IPS-11a (cell line): ENCODE data around the gene UBE2J2.

ENCODE experiments used
- H3K4me3 ChIP-seq: one replicate; pipeline ENCODE4 v1.5.1; 2013; ENCODE audit warnings: low read depth, low read length, control low read depth

The UBE2J2 gene

DNA sequence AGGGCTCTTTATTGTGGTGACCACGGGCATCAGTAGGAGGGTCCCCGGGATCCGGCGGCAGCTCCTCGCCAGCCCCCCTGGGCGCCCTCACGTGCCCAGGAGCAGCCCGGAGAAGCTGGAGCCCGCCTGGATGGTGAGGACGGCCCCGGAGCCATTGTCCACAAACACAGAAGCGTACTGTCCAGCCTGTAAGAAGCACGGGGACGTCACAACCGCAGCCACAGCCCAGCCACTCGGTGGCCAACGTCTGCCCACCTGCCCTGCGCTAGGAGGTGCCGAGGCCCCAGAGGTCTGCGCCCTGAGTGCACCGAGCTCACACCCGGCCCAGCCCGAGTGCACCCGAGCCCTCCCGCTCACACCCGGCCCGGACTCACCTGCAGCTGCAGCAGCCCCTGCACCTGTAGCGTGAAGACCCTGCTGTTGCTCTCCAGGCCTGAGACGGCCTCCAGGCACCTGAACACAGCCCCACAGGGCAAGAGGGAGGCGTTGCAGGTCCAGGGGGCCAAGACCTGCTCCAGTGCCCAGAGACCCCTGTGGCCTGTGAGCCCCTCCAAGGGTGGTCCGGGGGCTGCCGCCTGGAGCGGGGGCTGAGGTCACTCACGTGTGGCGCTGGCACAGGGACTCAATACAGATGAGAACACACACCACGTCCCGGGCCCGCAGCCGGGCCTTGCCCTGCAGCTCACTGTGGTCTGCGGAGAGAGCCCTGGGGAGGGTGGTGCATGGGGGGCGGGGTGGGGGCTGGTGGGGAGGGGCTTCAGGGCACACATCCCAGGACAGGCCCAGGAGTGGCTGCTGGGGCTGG, 31.0 kb downstream of the UBE2J2 start:
- no peak overlapping the region for H3K4me3 ChIP-seq

GRCh38 chr1:1241588-1242219, 31.9 kb downstream of the UBE2J2 start:
- H3K4me3 ChIP-seq: no peak overlapping the region

DNA sequence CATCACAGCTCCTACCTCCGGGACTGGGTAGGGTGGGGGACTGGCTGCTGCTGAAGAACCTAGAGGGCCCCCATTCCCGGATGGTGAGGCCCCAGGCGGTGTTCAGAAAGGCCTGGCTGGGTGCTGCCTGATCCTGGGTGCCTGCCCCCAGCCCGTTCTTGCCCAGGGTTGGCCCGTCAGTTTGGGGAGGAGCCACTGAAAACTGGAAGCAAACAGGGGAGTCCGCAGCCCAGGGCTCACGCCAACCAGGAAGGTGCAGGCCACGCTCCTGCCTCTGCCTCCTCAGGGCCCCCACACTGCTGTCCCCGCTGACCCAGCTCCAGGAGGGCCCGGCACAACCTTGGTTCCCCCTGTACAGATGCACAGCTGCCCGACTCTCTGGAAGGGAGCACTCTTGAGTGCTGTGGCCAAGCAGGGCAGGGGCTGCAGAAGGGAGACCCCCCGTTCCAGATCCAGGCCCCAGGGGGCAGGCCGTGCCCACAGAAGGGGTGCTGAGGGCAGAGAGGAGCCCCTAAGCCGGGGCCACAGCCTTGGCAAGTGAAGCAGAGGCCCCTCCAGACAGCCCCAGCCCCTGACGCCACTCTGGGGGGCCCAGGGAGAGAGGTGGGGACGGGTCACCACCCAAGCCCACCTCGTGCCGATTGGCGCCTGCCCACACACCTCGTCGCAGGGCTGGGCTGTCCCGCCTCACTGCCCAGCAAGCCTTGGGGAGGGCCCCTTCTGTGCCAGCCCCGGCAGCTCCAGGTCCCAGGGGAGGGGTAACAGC, 32.6 kb downstream of the UBE2J2 start:
- no peak overlapping the region for H3K4me3 ChIP-seq

DNA sequence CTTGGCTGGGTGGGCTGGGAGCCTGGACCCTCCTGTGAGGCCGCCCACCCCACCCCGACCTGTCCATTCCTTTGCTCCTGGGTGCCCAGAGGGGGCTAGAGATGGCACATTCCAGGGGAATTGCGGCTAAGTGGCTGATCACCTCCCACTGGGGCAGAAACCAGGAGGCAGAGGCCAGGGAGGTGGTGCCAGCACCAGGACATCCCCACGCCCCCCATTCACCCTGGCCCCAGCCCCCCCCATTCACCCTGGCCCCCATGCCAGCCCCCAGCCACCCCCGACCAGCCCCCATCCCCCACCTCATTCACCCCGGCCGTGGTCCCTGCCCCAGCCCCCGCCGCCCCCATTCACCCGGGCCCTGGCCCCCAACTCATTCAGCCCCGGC, 33.3 kb downstream of the UBE2J2 start:
- H3K4me3 ChIP-seq: no peak overlapping the region

DNA sequence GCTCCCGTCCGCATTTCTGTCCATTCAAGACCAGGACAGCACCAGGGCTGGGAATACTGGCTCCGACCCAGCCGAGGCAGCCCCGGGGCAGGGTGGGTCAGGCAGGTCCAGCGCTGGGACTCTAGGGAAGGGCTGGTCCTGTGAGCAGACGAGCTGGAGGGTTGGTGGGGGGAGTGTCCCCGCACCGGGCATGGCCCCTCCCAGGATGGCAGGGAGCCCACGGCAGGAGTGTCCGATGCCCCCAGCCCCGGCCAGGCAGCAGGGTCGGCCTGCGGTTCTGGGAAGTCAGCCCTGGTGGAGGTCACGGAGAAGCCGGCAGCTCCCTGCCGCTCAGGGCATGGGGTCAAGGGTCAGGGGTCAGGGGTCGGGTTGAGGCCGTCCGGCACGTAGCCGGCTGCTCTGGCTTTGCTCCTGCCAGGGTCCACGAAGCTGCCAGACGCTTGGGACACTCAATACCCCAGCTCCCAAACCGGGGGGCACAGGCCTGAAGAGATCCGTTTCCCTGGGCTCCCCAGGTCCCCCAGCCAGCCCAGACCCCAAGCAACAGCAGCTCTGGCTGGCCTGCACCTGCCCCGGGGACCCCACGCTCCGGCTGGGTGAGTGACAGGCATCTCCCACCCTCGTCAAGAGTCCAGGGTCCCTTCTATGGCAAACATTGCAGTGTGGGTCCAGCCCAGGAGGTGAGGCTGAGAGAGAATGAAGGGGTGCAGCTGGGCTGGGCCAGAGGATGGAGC, 33.9 kb downstream of the UBE2J2 start:
- no peak overlapping the region for H3K4me3 ChIP-seq

GRCh38 chr1:1239227-1239613, 34.4 kb downstream of the UBE2J2 start:
- H3K4me3 ChIP-seq: no peak overlapping the region

DNA sequence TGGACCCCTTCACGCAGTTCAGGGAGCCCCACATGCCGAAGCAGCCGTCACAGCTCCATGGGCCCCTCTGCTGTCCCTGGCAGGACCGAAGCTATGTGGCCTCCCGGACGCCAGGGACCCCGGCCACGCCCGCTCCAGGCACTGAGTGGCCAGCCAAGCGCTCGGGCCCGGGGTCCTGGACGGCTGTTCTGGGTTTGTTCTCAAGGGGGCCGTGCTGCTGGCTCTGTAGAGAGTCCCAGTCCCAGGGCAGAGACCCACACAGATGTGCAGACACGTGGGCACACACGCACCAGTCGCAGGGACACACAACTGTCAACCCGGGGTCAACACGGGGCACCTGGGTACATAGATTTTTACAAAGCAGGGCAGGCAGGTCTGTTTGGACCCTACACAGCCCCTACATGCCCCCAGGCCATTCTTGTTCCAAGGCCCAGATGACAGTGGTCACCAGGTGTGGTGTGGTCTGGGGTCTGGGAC, 34.9 kb downstream of the UBE2J2 start:
- H3K4me3 ChIP-seq: no peak overlapping the region

- no peak overlapping the region for H3K4me3 ChIP-seq
Observed at GRCh38 chr1:1237874-1238701, 35.6 kb downstream of the UBE2J2 start.

DNA sequence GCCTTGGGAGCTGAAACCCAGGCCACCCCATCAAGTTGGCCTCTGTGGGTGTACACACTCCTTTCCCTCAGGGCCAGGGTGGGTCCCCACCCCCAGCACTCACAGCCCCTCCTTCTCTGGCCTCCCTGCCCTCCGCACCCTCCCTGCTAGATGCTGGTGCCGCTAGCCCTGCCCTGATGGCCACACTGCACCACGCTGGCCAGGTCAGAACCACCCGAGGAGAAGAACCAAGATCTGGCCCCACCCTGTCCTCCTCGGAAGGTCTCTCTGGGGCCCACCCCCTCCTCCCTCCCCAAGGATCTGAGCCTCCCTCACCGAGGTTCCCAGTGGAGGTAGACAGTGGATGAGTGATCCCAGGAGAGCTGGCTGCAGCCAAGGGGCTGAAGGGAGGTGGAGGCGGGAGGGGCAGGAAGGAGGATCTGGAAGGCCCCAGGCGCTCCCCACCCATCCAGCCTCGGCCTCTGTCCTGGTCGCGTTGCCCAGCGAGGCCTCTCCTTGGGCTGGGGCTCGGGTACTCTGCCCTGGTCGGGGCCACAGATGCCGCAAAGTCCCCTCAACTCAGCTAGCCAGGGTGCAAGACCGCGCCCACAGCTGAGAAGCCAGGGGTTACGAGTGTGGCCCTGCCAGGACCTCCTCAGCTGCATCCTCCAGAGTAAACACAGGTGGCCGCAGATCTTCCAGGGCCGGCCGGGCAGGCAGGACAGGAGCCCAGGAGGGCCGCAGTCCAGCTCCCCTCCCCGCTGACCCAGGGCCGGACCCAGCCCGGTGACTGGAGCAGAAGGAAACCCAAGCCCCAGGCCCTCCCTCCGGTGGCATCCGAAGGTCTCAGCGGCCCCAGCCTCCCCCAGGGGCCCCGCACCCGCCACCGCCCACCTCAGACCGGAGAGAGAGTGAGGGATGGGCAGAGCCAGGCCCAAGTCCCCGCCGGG, 36.4 kb downstream of the UBE2J2 start:
- no peak overlapping the region for H3K4me3 ChIP-seq

- H3K4me3 ChIP-seq: no peak overlapping the region
Observed at GRCh38 chr1:1236176-1236763, 37.4 kb downstream of the UBE2J2 start.

GRCh38 chr1:1235016-1235744, 38.5 kb downstream of the UBE2J2 start:
- H3K4me3 ChIP-seq: no peak overlapping the region

- no peak overlapping the region for H3K4me3 ChIP-seq
Observed at GRCh38 chr1:1234180-1234808, 39.4 kb downstream of the UBE2J2 start.

- H3K4me3 ChIP-seq: no peak overlapping the region
Observed at GRCh38 chr1:1233567-1233892, 40.1 kb downstream of the UBE2J2 start.

DNA sequence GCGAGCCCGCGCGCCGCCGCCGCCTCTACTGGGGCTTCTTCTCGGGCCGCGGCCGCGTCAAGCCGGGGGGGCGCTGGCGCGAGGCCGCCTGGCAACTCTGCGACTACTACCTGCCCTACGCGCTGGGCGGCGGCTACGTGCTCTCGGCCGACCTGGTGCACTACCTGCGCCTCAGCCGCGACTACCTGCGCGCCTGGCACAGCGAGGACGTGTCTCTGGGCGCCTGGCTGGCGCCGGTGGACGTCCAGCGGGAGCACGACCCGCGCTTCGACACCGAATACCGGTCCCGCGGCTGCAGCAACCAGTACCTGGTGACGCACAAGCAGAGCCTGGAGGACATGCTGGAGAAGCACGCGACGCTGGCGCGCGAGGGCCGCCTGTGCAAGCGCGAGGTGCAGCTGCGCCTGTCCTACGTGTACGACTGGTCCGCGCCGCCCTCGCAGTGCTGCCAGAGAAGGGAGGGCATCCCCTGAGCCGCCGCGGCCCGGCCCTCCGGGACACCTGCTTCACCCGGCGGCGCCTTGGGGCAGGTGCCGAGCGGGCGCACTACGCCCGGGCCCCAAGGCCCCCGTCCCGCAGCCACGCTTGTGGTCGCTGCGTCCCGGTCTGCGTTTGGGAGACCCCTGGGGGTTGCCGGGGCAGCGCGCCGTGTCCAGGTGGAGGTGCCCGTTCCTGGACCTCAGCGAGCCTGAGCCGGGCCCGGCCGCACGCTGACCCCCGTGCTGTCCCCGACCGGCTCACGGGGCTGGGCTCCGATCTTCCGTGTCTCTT, 40.7 kb downstream of the UBE2J2 start:
- H3K4me3 ChIP-seq: no peak overlapping the region

GRCh38 chr1:1232208-1232795, 41.4 kb downstream of the UBE2J2 start, which contains the start of gene B3GALT6:
B3GALT6 (plus strand) TSS chr1:1232237; CDS start chr1:1232279, 42 bp downstream.
- peak within 1 kb of the TSS; percentile 80 for H3K4me3 ChIP-seq

DNA sequence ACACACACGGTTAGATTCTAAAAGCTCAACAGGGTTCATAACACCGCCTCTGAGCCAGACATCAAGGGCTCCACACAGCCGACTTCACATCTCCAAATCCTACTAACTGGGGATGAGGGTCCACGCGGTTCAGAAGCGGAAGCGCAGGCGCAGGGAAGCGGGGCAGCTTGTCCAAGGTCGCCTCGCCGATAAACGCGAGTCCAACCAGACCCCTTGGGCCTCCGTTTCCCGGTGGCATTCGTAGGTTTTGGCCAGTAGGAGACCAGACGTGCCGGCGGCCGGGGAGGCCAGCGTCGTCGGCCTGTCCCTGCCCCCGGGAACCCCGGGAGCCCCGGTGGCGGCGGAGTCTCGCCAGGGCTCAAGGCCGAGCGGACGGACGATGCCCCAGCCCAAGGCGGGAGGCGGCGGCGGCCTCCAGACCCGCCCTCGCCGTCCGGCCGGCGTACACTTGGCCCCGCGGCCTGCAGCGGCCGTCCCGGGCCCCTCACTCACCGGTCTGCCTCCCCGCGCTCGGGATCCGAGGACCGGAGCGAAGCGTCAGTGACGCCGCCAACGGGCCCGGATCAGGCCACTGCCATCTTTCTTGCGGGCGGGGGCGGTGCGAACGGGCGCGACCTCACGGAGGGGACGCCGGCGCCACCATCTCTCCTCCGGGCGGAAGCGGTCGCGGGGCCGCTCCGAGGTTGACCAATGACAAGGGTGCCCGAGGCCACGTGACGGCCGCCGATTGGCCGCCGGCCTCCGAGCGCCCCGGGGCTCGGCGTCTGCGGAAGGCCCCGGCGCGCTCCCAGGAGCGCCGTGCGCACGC, 42.0 kb downstream of the UBE2J2 start, which contains the start of gene SDF4:
Gene SDF4 (minus strand): TSS at position 602 of the 808 bp plus-strand sequence. CDS start 3,229 bp downstream, outside the sequence.
- H3K4me3 ChIP-seq: peak within 1 kb of the TSS; percentile 80
